ENCODE results near the gene UROS. TPM values are rescaled to one million over a fixed set of nuclear protein-coding genes. Genes with fewer than 3 reads are reported as not detected.

UROS gene
- total and polyA plus RNA-seq, 10 of the 15 experiments (the other 5 are each of a cell fraction or from before 2014, with no cell fraction given) = 4.3 to 112 (median 64.5) TPM

GRCh38 chr10:125747417-125747816 is 75.6 kb downstream of the UROS start:
- CTCF ChIA-PET = interaction anchor here (0.6 kb wide), 1 partner anchor 788 kb away, joined by 3 read pairs; no protein-coding TSS in a partner anchor
- in situ Hi-C loops (cut with MboI) = no loop called here
- BruUV-seq (replicated peaks) = no TSS peak

More at GRCh38 chr10:125747417-125747816, 75.6 kb downstream of the UROS start:
- H4K20me1 ChIP-seq (ENCODE audit: control insufficient read depth, insufficient read depth) = no peaks in the 10 kb centered on the region
- no peaks in the 10 kb centered on the region for H3K9me3 ChIP-seq (replicated peaks; ENCODE audit: control insufficient read depth, insufficient read depth, low read length)
- ATAC-seq = no peak
- TF ChIP-seq, protein P1, sequence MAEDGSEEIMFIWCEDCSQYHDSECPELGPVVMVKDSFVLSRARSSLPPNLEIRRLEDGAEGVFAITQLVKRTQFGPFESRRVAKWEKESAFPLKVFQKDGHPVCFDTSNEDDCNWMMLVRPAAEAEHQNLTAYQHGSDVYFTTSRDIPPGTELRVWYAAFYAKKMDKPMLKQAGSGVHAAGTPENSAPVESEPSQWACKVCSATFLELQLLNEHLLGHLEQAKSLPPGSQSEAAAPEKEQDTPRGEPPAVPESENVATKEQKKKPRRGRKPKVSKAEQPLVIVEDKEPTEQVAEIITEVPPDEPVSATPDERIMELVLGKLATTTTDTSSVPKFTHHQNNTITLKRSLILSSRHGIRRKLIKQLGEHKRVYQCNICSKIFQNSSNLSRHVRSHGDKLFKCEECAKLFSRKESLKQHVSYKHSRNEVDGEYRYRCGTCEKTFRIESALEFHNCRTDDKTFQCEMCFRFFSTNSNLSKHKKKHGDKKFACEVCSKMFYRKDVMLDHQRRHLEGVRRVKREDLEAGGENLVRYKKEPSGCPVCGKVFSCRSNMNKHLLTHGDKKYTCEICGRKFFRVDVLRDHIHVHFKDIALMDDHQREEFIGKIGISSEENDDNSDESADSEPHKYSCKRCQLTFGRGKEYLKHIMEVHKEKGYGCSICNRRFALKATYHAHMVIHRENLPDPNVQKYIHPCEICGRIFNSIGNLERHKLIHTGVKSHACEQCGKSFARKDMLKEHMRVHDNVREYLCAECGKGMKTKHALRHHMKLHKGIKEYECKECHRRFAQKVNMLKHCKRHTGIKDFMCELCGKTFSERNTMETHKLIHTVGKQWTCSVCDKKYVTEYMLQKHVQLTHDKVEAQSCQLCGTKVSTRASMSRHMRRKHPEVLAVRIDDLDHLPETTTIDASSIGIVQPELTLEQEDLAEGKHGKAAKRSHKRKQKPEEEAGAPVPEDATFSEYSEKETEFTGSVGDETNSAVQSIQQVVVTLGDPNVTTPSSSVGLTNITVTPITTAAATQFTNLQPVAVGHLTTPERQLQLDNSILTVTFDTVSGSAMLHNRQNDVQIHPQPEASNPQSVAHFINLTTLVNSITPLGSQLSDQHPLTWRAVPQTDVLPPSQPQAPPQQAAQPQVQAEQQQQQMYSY (CRISPR knock-in tag; IDR thresholded peaks at IDR 0.05) = no peak
- TF ChIP-seq PAX5 (IDR thresholded peaks at IDR 0.05; ENCODE audit: borderline replicate concordance, low read depth, low read length) (no peak), ZNF274 (IDR thresholded peaks at IDR 0.05; ENCODE audit: insufficient read depth, insufficient read length) (no peak), MYB (IDR thresholded peaks at IDR 0.05; ENCODE audit: borderline replicate concordance, low read depth, low read length) (no peak), EGR1 (IDR thresholded peaks at IDR 0.05; ENCODE audit: borderline replicate concordance in 1 of 2, low read depth in 2 of 2, low read length in 2 of 2) (no peak), YBX1 (IDR thresholded peaks at IDR 0.05) (no peak)
- no peak overlapping the region for H2AFZ ChIP-seq (ENCODE audit: control insufficient read depth, low read depth, low read length)
- H3K4me3 ChIP-seq = no peak overlapping the region
- ChIA-PET SMC1A (ENCODE audit: uncharacterized antibody, unreplicated experiment) (interaction anchor here (1.1 kb wide), 1 partner anchor 16 kb away, joined by 3 read pairs; no protein-coding TSS in a partner anchor), RAD21 (ENCODE audit: unreplicated experiment) (no interaction called here), POLR2A (interaction anchor here (0.6 kb wide), 1 partner anchor 932 kb away, joined by 6 read pairs; no protein-coding TSS in a partner anchor)
- H3K79me2 ChIP-seq (ENCODE audit: control insufficient read depth, insufficient read depth, low read length) = no peaks in the 10 kb centered on the region
- no peak overlapping the region for H3K27ac ChIP-seq (ENCODE audit: control insufficient read depth, insufficient read depth)
- no peaks in the 10 kb centered on the region for H3K27me3 ChIP-seq (replicated peaks in 1 of 2; ENCODE audit: control insufficient read depth in 2 of 2, insufficient read depth in 2 of 2, low read length in 1 of 2)
- no peaks in the 10 kb centered on the region for H3K4me1 ChIP-seq (ENCODE audit: control insufficient read depth, insufficient read depth, low read length)
- 88% methylated on average over 5 of the region's 5 CpGs for WGBS (ENCODE audit: insufficient coverage, insufficient replicate concordance, low lambda C conversion rate, missing lambda C conversion rate)
- H3K9ac ChIP-seq (ENCODE audit: control insufficient read depth, insufficient read depth, low read length) = no peak overlapping the region
- no peak overlapping the region for H3K4me2 ChIP-seq (ENCODE audit: control insufficient read depth, insufficient read depth)
- intact Hi-C loops (cut with micrococcal nuclease; ENCODE audit: unreplicated experiment) = no loop called here
- peaks cover 12 to 52% of the 10 kb centered on the region in 2 experiments for H3K36me3 ChIP-seq (ENCODE audit: control insufficient read depth in 2 of 2, insufficient read depth in 2 of 2, low read length in 1 of 2)
- no peak for DNase-seq (ENCODE audit: low read depth, low spot score)
- no peak for FAIRE-seq

All from GM12878 (cell line).